SK-N-SH (cell line): ENCODE measurements around the gene CNIH2. TPM values are rescaled to one million over a fixed set of nuclear protein-coding genes. Genes with fewer than 3 reads are reported as not detected.
A peak's percentile ranks its signal among the peaks of the same experiment; 100 is the strongest.

ENCODE experiments used
- CTCF ChIA-PET: fragments of 300-600, 350-600 bp; formaldehyde crosslinking; extraction: SDS; loops from one replicate; lab custom pipeline; 2021; lab: Yijun Ruan, JAX
- POLR2A ChIA-PET: fragments of 350-600 bp; sonication (Branson Sonifier 250); formaldehyde crosslinking; extraction: SDS; loops from one replicate; lab custom pipeline; 2020; ENCODE audit warnings: antibody characterized with exemption, inconsistent platforms; lab: Yijun Ruan, JAX
- DNase-seq: peaks from one replicate; pipeline ENCODE4 v3.0.0; 2012
- H2AFZ ChIP-seq: fragments of 200-600 bp; sonication (generic); 2 replicates; pipeline ENCODE4 v1.8.1; 2016; ENCODE audit warnings: antibody characterized with exemption, mild to moderate bottlenecking, low read depth
- H3F3A ChIP-seq: fragments of 200-600 bp; sonication (generic); replicated peaks from 2 replicates; pipeline ENCODE3; 2016; ENCODE audit warnings: antibody characterized with exemption, mild to moderate bottlenecking; ENCODE audit not compliant: insufficient read depth
- H3K27ac ChIP-seq, 2 experiments: fragments of 200-500 bp in 1 of 2; fragments of 200-600 bp in 1 of 2; sonication (Bioruptor generic) in 1 of 2; sonication (generic), shearing (Covaris generic) in 1 of 2; 2 replicates each; pipeline versions ENCODE4 v1.5.1 to v1.6.1; 2014 to 2016; ENCODE audit warnings: low read depth in 2 of 2, inconsistent platforms in 1 of 2, low read length in 1 of 2, mild to moderate bottlenecking in 1 of 2, mixed read lengths in 1 of 2
- H3K27me3 ChIP-seq: fragments of 200-600 bp; sonication (generic), shearing (Covaris generic); 2 replicates; pipeline ENCODE4 v1.6.1; 2016; ENCODE audit warnings: mixed run types; ENCODE audit not compliant: insufficient read depth
- H3K36me3 ChIP-seq, 2 experiments: fragments of 200-500 bp in 1 of 2; fragments of 200-600 bp in 1 of 2; sonication (Bioruptor generic) in 1 of 2; sonication (generic) in 1 of 2; replicated peaks in 1 of 2; 2 replicates each; pipeline versions ENCODE3 to v1.5.1; 2014 to 2016; ENCODE audit warnings: low read length in 1 of 2, mild to moderate bottlenecking in 1 of 2; ENCODE audit not compliant: insufficient read depth in 2 of 2, control insufficient read depth in 1 of 2
- H3K4me1 ChIP-seq, 2 experiments: fragments of 200-500 bp in 1 of 2; fragments of 200-600 bp in 1 of 2; sonication (Bioruptor generic) in 1 of 2; sonication (generic), shearing (Covaris generic) in 1 of 2; 2 replicates each; pipeline versions ENCODE4 v1.5.1 to v1.6.1; 2014 to 2016; ENCODE audit warnings: low read depth in 1 of 2, low read length in 1 of 2, mixed run types in 1 of 2; ENCODE audit not compliant: insufficient read depth in 2 of 2, control insufficient read depth in 1 of 2
- H3K4me2 ChIP-seq: fragments of 200-600 bp; sonication (generic), shearing (Covaris generic); 2 replicates; pipeline ENCODE4 v1.6.1; 2017; ENCODE audit warnings: mixed run types
- H3K4me3 ChIP-seq, 2 experiments: fragments of 200-500 bp in 1 of 2; fragments of 200-600 bp in 1 of 2; sonication (Bioruptor generic) in 1 of 2; sonication (generic), shearing (Covaris generic) in 1 of 2; 2 replicates each; pipeline versions ENCODE4 v1.5.1 to v1.8.1; 2014 to 2016; ENCODE audit warnings: low read depth in 2 of 2, inconsistent platforms in 1 of 2, low read length in 1 of 2, mild to moderate bottlenecking in 1 of 2, mixed read lengths in 1 of 2, moderate library complexity in 1 of 2
- H3K79me2 ChIP-seq: fragments of 200-600 bp; sonication (generic); 2 replicates; pipeline ENCODE4 v1.8.1; 2017; ENCODE audit warnings: mild to moderate bottlenecking; ENCODE audit not compliant: insufficient read depth
- H3K9ac ChIP-seq: fragments of 200-600 bp; sonication (generic); 2 replicates; pipeline ENCODE4 v1.6.1; 2017; ENCODE audit warnings: mixed run types
- H3K9me2 ChIP-seq: fragments of 200-600 bp; sonication (generic); 2 replicates; pipeline ENCODE4 v1.6.1; 2017; ENCODE audit warnings: mixed run types
- H3K9me3 ChIP-seq: fragments of 200-600 bp; sonication (generic); 2 replicates; pipeline ENCODE4 v1.6.1; 2017; ENCODE audit warnings: mixed run types, mild to moderate bottlenecking, moderate library complexity
- H4K20me1 ChIP-seq: fragments of 200-600 bp; sonication (generic); 2 replicates; pipeline ENCODE4 v1.6.1; 2017; ENCODE audit warnings: mild to moderate bottlenecking, mixed run types; ENCODE audit not compliant: insufficient read depth
- CHD2 ChIP-seq: fragments of 150-350 bp; IDR thresholded peaks from 2 replicates; pipeline ENCODE4 v1.6.1; 2018; ENCODE audit warnings: low read length; ENCODE audit not compliant: partially characterized antibody
- CTCF ChIP-seq: fragments of 200-600 bp; sonication (generic); IDR thresholded peaks from 2 replicates; pipeline ENCODE4 v1.6.1; 2017; ENCODE audit warnings: antibody characterized with exemption, mild to moderate bottlenecking, moderate library complexity
- ELF1 ChIP-seq: IDR thresholded peaks from 2 replicates; pipeline ENCODE4 v1.4.0; 2012
- FOSL2 ChIP-seq: IDR thresholded peaks from 2 replicates; pipeline ENCODE4 v1.4.0; 2012; ENCODE audit warnings: low read depth, mild to moderate bottlenecking, moderate library complexity, borderline replicate concordance
- JUND ChIP-seq: IDR thresholded peaks from 2 replicates; pipeline ENCODE4 v1.4.0; 2012
- MAX ChIP-seq: IDR thresholded peaks from 2 replicates; pipeline ENCODE4 v1.4.0; 2012; ENCODE audit warnings: low read depth
- MEF2A ChIP-seq: IDR thresholded peaks from 2 replicates; pipeline ENCODE4 v1.4.0; 2012; ENCODE audit warnings: low read depth, borderline replicate concordance
- MXI1 ChIP-seq: IDR thresholded peaks from 2 replicates; pipeline ENCODE4 v1.6.1; 2012; ENCODE audit warnings: mild to moderate bottlenecking, low read depth, low read length, improper control_type of control experiment
- NFIC ChIP-seq: IDR thresholded peaks from 2 replicates; pipeline ENCODE4 v1.4.0; 2012; ENCODE audit warnings: borderline replicate concordance
- PBX3 ChIP-seq: IDR thresholded peaks from 2 replicates; pipeline ENCODE4; 2012
- POLR2AphosphoS5 ChIP-seq: IDR thresholded peaks from 2 replicates; pipeline ENCODE4 v1.6.1; 2012; ENCODE audit warnings: low read depth, low read length
- REST ChIP-seq: IDR thresholded peaks from 2 replicates; pipeline ENCODE4 v1.6.1; 2012; ENCODE audit warnings: mild to moderate bottlenecking, low read depth, low read length, moderate library complexity
- SMC3 ChIP-seq: IDR thresholded peaks from 2 replicates; pipeline ENCODE4 v1.6.1; 2012; ENCODE audit warnings: low read depth, low read length, improper control_type of control experiment
- TCF12 ChIP-seq: IDR thresholded peaks from 2 replicates; pipeline ENCODE4 v1.4.0; 2012
- YY1 ChIP-seq: IDR thresholded peaks from 2 replicates; pipeline ENCODE4 v1.4.0; 2012; ENCODE audit warnings: low read depth, mild to moderate bottlenecking
- ZBTB33 ChIP-seq: IDR thresholded peaks from 2 replicates; pipeline ENCODE4 v1.4.0; 2012; ENCODE audit warnings: low read depth, borderline replicate concordance
- WGBS: methylation state at CpG from one replicate; pipeline ENCODE4 v1.1.6; 2017; ENCODE audit warnings: low lambda C conversion rate; 5-methylcytosine and 5-hydroxymethylcytosine counted together
- polyA plus RNA-seq, 3 experiments: library from polyadenylated mRNA; depleted of rRNA; stranded (reverse); fragments of >200 nt; gene quantifications; 2 replicates each; pipeline ENCODE4 v1.2.3, GENCODE V29; 2012

CNIH2 gene
- polyA plus RNA-seq, 1 of the 3 experiments (the other 2 are of a cell fraction), result 11.8 TPM

GRCh38 chr11:66267379-66268243 is 10.4 kb upstream of the CNIH2 start:
- no peaks in the 10 kb centered on the region for H3K27me3 ChIP-seq
- peak; percentile 96 for DNase-seq
- peak overlapping the region; percentile 87 for H3K9ac ChIP-seq
- no peaks in the 10 kb centered on the region for H3K9me2 ChIP-seq
- H3F3A ChIP-seq, result peaks cover 16% of the 10 kb centered on the region
- H3K4me3 ChIP-seq, result peak overlapping the region; percentile 72 to 89
- peak overlapping the region; percentile 84 to 95 for H3K27ac ChIP-seq
- peaks cover 34% of the 10 kb centered on the region for H3K79me2 ChIP-seq
- H2AFZ ChIP-seq, result peak overlapping the region; percentile 35
- ChIA-PET POLR2A (interaction anchor here (0.6 to 2.3 kb wide), 11 partner anchors 9 to 104 kb away, joined by 3 to 8 read pairs (median 5); partner anchors contain the start of genes RIN1, TMEM151A and YIF1A), CTCF (interaction anchor here (0.9 to 9.4 kb wide), 12 partner anchors 13 to 199 kb away, joined by 3 to 111 read pairs (median 4); partner anchors contain the start of genes CNIH2, RIN1 and YIF1A)
- TF ChIP-seq CHD2 (peak; percentile 98), TCF12 (peak; percentile 10; the same call in 1 of the 2 replicates), REST (no peak), MAX (0 out of 2 replicates have a peak, but pooled peaks have one; percentile 5), CTCF (no peak; the same call in 1 of the 2 replicates), MXI1 (peak; percentile 30; the same call in 1 of the 2 replicates), JUND (peak; percentile 4; the same call in 1 of the 2 replicates), NFIC (no peak), ZBTB33 (peak; percentile 94), PBX3 (no peak), ELF1 (no peak), MEF2A (no peak), FOSL2 (no peak), YY1 (no peak), SMC3 (no peak), POLR2AphosphoS5 (peak; percentile 50; the same call in 1 of the 2 replicates)
- TF ChIP-seq, all 33 proteins: peak for 7
- 6% methylated on average over 42 of the region's 61 CpGs for WGBS
- H3K4me1 ChIP-seq, result peaks cover 11 to 14% of the 10 kb centered on the region in 2 experiments; a peak in 2 of 4 replicates
- no peaks in the 10 kb centered on the region for H3K9me3 ChIP-seq
- peaks cover 15 to 44% of the 10 kb centered on the region in 2 experiments for H3K36me3 ChIP-seq
- no peaks in the 10 kb centered on the region; the same call in 1 of the 2 replicates for H4K20me1 ChIP-seq
- H3K4me2 ChIP-seq, result peak overlapping the region; percentile 96
